OCI-LY1 (cell line): Measurements from ENCODE around the gene BNIP1.

Source experiments
- CTCF ChIP-seq: fragments of 200-600 bp; sonication (generic), shearing (Covaris generic); IDR thresholded peaks from 2 replicates; pipeline ENCODE4 v1.5.1; 2017; ENCODE audit warnings: mild to moderate bottlenecking, antibody characterized with exemption, low read length, moderate library complexity, mixed read lengths
- EZH2 ChIP-seq: fragments of 200-600 bp; sonication (generic), shearing (Covaris generic); IDR thresholded peaks from 2 replicates; pipeline ENCODE4 v1.8.0; 2017; ENCODE audit warnings: borderline replicate concordance, mixed run types, mild to moderate bottlenecking, antibody characterized with exemption, low read length, moderate library complexity, mixed read lengths

GRCh38 chr5:173108914-173109313, 35.4 kb upstream of the BNIP1 start:
- TF ChIP-seq CTCF (no peak), EZH2 (no peak)
